HepG2 (cell line): Measurements from ENCODE around the gene KDM3B. TPM values are rescaled to one million over a fixed set of nuclear protein-coding genes. Genes with fewer than 3 reads are reported as not detected.

ENCODE experiments used
- ATAC-seq: fragments of 200-7000 bp; cut with Tn5 transposase; 3 replicates; pipeline ENCODE4 v1.9.1; 2020; ENCODE audit warnings: mild to moderate bottlenecking, moderate library complexity
- BruUV-seq: library from RNA; stranded (reverse); fragments of 400-500 nt; replicated peaks from 2 replicates; lab custom pipeline; 2021; lab: Mats Ljungman, UMichigan
- CTCF ChIA-PET: fragments of 300-600 bp; formaldehyde crosslinking; extraction: SDS; loops from one replicate; lab custom pipeline; 2021; ENCODE audit warnings: low total read pairs, inconsistent platforms, low intra/inter-chr PET ratio; lab: Yijun Ruan, JAX
- POLR2A ChIA-PET: fragments of 350-600 bp; sonication (Branson Sonifier 250); formaldehyde crosslinking; loops from one replicate; lab custom pipeline; 2020; ENCODE audit warnings: antibody characterized with exemption, inconsistent platforms; lab: Yijun Ruan, JAX
- DNase-seq: peaks from one replicate; pipeline ENCODE4 v3.0.0-alpha.2; 2015; ENCODE audit warnings: low spot score
- FAIRE-seq: peaks from 3 replicates; lab custom pipeline; 2011; peaks lifted over from hg19 to GRCh38; lab: Jason Lieb, UNC
- H2AFZ ChIP-seq: one replicate; pipeline ENCODE4 v1.6.1; 2011; ENCODE audit warnings: low read length, inconsistent platforms
- H3K27ac ChIP-seq: fragments of 300-600 bp; 3 replicates; pipeline ENCODE4 v1.8.0; 2011; ENCODE audit warnings: mixed run types, mild to moderate bottlenecking, mixed read lengths, low read length, inconsistent platforms; ENCODE audit not compliant: insufficient read depth; ENCODE audit errors: extremely low read length
- H3K27me3 ChIP-seq, 2 experiments: fragments of 200-600 bp in 1 of 2; 2 replicates in 1 of 2; 3 replicates in 1 of 2; pipeline versions ENCODE4 v1.6.0 to v1.8.0; 2011; ENCODE audit warnings: low read length in 2 of 2, mild to moderate bottlenecking in 2 of 2, moderate library complexity in 2 of 2, inconsistent platforms in 1 of 2; ENCODE audit not compliant: insufficient read depth in 2 of 2, control insufficient read depth in 1 of 2
- H3K36me3 ChIP-seq, 2 experiments: fragments of 200-600 bp in 1 of 2; replicated peaks in 1 of 2; 2 replicates in 1 of 2; 3 replicates in 1 of 2; pipeline versions ENCODE4 v1.5.1 to v1.8.0; 2011; ENCODE audit warnings: low read length in 2 of 2, inconsistent platforms in 1 of 2; ENCODE audit not compliant: insufficient read depth in 2 of 2, control insufficient read depth in 1 of 2
- H3K4me1 ChIP-seq: 2 replicates; pipeline ENCODE4 v1.5.1; 2012; ENCODE audit warnings: low read length, inconsistent platforms; ENCODE audit not compliant: insufficient read depth
- H3K4me2 ChIP-seq: 2 replicates; pipeline ENCODE4 v1.6.0; 2011; ENCODE audit warnings: low read depth, low read length, inconsistent platforms
- H3K4me3 ChIP-seq, 3 experiments: fragments of 200-600 bp in 1 of 3; sonication (generic), shearing (Covaris generic) in 1 of 3; replicated peaks in 1 of 3; 2 replicates each; pipeline ENCODE4 v1.5.1; 2011 to 2016; ENCODE audit warnings: low read length in 3 of 3, inconsistent platforms in 2 of 3, low read depth in 2 of 3, mild to moderate bottlenecking in 2 of 3, control low read depth in 1 of 3, mixed read lengths in 1 of 3; ENCODE audit not compliant: insufficient read depth in 1 of 3
- H3K79me2 ChIP-seq: one replicate; pipeline ENCODE4 v1.6.1; 2011; ENCODE audit warnings: low read length, inconsistent platforms; ENCODE audit not compliant: insufficient read depth
- H3K9ac ChIP-seq: 2 replicates; pipeline ENCODE4 v1.6.0; 2011; ENCODE audit warnings: mild to moderate bottlenecking, low read depth, low read length, inconsistent platforms; ENCODE audit not compliant: insufficient read depth
- H3K9me3 ChIP-seq: 2 replicates; pipeline ENCODE4 v1.5.1; 2012; ENCODE audit warnings: mild to moderate bottlenecking, low read length
- H4K20me1 ChIP-seq: 2 replicates; pipeline ENCODE4 v1.6.0; 2011; ENCODE audit warnings: inconsistent platforms, mild to moderate bottlenecking, low read length, moderate library complexity; ENCODE audit not compliant: insufficient read depth
- CBX1 ChIP-seq: IDR thresholded peaks from one replicate; pipeline ENCODE4 v1.6.1; 2016; ENCODE audit warnings: antibody characterized with exemption, low read depth
- HDAC6 ChIP-seq: fragments of 200-600 bp; sonication (generic); IDR thresholded peaks from 2 replicates; pipeline ENCODE4 v1.7.0; 2017; ENCODE audit warnings: mild to moderate bottlenecking, antibody characterized with exemption, low read length, low read depth
- ISX ChIP-seq: sonication (generic); formaldehyde crosslinking; conservative IDR thresholded peaks from 2 replicates; pipeline ENCODE4 v1.5.0; 2020; ENCODE audit warnings: missing genetic modification reagents
- MED13 ChIP-seq: sonication (generic); formaldehyde crosslinking; IDR thresholded peaks from 2 replicates; pipeline ENCODE4 v1.5.0; 2020; ENCODE audit warnings: missing genetic modification reagents
- MIER3 ChIP-seq: IDR thresholded peaks from 2 replicates; pipeline ENCODE4 v1.6.1; 2016; ENCODE audit warnings: missing compliant biosample characterization, borderline replicate concordance
- NFATC3 ChIP-seq: sonication (generic); formaldehyde crosslinking; IDR thresholded peaks from 2 replicates; pipeline ENCODE4 v1.5.1; 2020; ENCODE audit warnings: mild to moderate bottlenecking, missing genetic modification reagents
- NR2F1 ChIP-seq, 2 experiments: fragments of 450-650 bp in 1 of 2; formaldehyde crosslinking in 1 of 2; IDR thresholded peaks; 2 replicates each; pipeline versions ENCODE4 v1.5.0 to v1.6.1; 2016 to 2020; ENCODE audit warnings: mild to moderate bottlenecking in 1 of 2, missing compliant biosample characterization in 1 of 2, missing genetic modification reagents in 1 of 2, moderate library complexity in 1 of 2
- ZNF10 ChIP-seq: sonication (generic); formaldehyde crosslinking; IDR thresholded peaks from 2 replicates; pipeline ENCODE4 v1.4.0; 2020; ENCODE audit warnings: mild to moderate bottlenecking, low read depth, missing genetic modification reagents, borderline replicate concordance
- ZNF564 ChIP-seq: sonication (generic); formaldehyde crosslinking; IDR thresholded peaks from 2 replicates; pipeline ENCODE4 v1.8.1; 2023; ENCODE audit warnings: mild to moderate bottlenecking, missing genetic modification reagents
- ZNF672 ChIP-seq: sonication (generic); formaldehyde crosslinking; IDR thresholded peaks from 2 replicates; pipeline ENCODE4 v1.8.1; 2022; ENCODE audit warnings: missing genetic modification reagents
- WGBS: methylation state at CpG from one replicate; pipeline ENCODE4 v1.1.6; 2017; ENCODE audit warnings: low lambda C conversion rate; 5-methylcytosine and 5-hydroxymethylcytosine counted together
- in situ Hi-C: cut with HindIII; loops from 2 replicates; pipeline ENCODE4 v1.10.0; 2017; ENCODE audit warnings: low pct_unique_long_range_greater_than_20kb; ENCODE audit not compliant: extremely low pct_ligation_motif_present
- intact Hi-C: fragments of 100-400 bp; cut with micrococcal nuclease; formaldehyde crosslinking; loops from one replicate; pipeline ENCODE4 v1.10.0; 2022; ENCODE audit not compliant: unreplicated experiment
- polyA plus RNA-seq, 8 experiments: library from polyadenylated mRNA; depleted of rRNA in 3 of 8; stranded (reverse) in 7 of 8; unstranded in 1 of 8; fragments of >200 nt; fragmentation: Illumina TruSeq in 4 of 8; extraction: Trizol in 4 of 8; gene quantifications; 2 replicates each; pipeline versions ENCODE4 v1.2.1 to v1.2.3, GENCODE V29; 2011 to 2016; ENCODE audit warnings: low read depth in 4 of 8, missing spikeins in 1 of 8, mixed read lengths in 1 of 8; ENCODE audit not compliant: insufficient read depth in 1 of 8
- total RNA-seq, 5 experiments: library from RNA; depleted of rRNA; stranded (reverse); fragments of >200 nt; fragmentation: Illumina TruSeq; extraction: Trizol; gene quantifications; 2 replicates each; pipeline ENCODE4 v1.2.3, GENCODE V29; 2016; ENCODE audit warnings: low read depth in 1 of 5
- TF ChIP-seq, protein P1 (sequence below), 2 experiments: sonication (generic) in 1 of 2; formaldehyde crosslinking in 1 of 2; IDR thresholded peaks; 2 replicates each; pipeline versions ENCODE4 v1.4.0 to v1.6.1; 2016 to 2020; ENCODE audit warnings: borderline replicate concordance in 1 of 2, low read depth in 1 of 2, mild to moderate bottlenecking in 1 of 2, missing genetic modification reagents in 1 of 2
- TF ChIP-seq, protein P2 (sequence below): IDR thresholded peaks from 2 replicates; pipeline ENCODE4 v1.6.1; 2016; ENCODE audit warnings: missing biosample characterization, missing genetic modification reagents, low read depth
- TF ChIP-seq, protein P3 (sequence below): sonication (generic); formaldehyde crosslinking; IDR thresholded peaks from 2 replicates; pipeline ENCODE4 v1.5.1; 2020; ENCODE audit warnings: mild to moderate bottlenecking, moderate library complexity, missing genetic modification reagents

Gene KDM3B
- total and polyA plus RNA-seq, 2 of the 13 experiments (the other 11 are each of a cell fraction or from before 2014, with no cell fraction given), result 19.7 to 34.3 TPM

DNA sequence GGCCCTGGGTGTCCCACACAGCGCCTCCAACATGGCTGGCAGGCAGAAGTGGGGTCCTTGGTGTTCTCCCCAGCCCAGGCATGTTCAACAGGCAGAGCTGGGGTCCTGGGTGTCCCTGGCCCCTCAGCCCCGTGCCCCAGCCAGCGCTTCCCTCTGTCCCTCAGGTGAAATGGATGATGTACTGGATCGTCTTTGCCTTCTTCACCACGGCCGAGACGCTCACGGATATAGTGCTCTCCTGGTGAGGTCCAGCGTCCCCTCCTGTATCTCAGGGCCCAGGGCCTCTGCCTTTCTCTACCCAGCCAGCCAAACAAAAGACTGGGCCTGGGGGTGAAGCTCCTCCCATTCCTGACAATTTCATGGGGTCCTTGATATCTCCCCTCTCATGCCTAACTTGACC is 88.7 kb downstream of the KDM3B start (continued):
- TF ChIP-seq, protein P1, sequence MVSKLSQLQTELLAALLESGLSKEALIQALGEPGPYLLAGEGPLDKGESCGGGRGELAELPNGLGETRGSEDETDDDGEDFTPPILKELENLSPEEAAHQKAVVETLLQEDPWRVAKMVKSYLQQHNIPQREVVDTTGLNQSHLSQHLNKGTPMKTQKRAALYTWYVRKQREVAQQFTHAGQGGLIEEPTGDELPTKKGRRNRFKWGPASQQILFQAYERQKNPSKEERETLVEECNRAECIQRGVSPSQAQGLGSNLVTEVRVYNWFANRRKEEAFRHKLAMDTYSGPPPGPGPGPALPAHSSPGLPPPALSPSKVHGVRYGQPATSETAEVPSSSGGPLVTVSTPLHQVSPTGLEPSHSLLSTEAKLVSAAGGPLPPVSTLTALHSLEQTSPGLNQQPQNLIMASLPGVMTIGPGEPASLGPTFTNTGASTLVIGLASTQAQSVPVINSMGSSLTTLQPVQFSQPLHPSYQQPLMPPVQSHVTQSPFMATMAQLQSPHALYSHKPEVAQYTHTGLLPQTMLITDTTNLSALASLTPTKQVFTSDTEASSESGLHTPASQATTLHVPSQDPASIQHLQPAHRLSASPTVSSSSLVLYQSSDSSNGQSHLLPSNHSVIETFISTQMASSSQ (IDR thresholded peaks at IDR 0.05; ENCODE audit: low read depth), result no peak
- TF ChIP-seq, protein P1 (CRISPR knock-in tag; IDR thresholded peaks at IDR 0.05; ENCODE audit: borderline replicate concordance), result no peak
- TF ChIP-seq ZNF564 (CRISPR knock-in tag), result no peak
- no peak for TF ChIP-seq ZNF10 (CRISPR knock-in tag)
- TF ChIP-seq ISX, result no peak
- no peak for TF ChIP-seq ZNF672 (CRISPR knock-in tag)

DNA sequence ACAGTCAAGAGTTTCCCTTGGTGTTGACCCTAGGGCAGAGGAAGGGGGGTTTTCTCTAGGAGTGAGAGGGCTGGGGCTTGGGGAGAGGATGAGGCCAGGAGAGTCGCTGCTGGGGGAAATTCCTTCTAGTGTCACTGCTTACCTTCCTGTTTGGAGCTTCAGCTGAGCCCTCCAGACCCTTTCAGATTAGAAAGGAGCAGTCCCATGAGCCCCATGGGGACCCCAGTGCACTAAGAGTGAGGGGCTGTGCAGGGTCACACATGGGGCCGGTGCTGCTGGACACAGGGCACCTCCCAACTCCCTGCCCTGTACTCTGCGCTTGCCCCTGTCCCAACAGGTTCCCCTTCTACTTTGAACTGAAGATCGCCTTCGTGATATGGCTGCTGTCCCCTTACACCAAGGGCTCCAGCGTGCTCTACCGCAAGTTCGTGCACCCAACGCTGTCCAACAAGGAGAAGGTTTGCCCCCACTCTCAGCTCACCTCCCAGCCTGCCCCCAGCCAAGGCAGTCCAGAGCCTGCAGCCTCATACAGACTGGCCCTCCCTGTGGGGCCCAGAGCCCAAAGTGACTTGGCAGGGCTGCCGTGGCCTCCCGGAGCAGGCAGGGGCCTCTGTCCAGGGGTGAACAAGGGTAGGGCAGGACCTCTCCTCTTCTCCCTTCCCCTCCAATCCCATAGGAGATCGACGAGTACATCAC is 91.7 kb downstream of the KDM3B start:
- 66% methylated on average over 7 of the region's 13 CpGs for WGBS
- CTCF ChIA-PET, result no interaction called here
- Histone ChIP-seq H3K9me3 (no peaks in the 10 kb centered on the region), H4K20me1 (no peaks in the 10 kb centered on the region), H3K79me2 (no peaks in the 10 kb centered on the region), H3K27me3 (peaks cover 0 to 11% of the 10 kb centered on the region in 2 experiments; a peak in 3 of 5 replicates), H3K9ac (no peak overlapping the region), H3K4me2 (peak overlapping the region; percentile 65), H3K4me3 (peak overlapping the region in 1 of 3 experiments; percentile 51; a peak in 2 of 6 replicates), H3K36me3 (no peaks in the 10 kb centered on the region), H3K27ac (no peak overlapping the region), H3K4me1 (peaks cover 61% of the 10 kb centered on the region), H2AFZ (no peak overlapping the region)
- BruUV-seq, result no TSS peak
- peak; percentile 3 for ATAC-seq
- POLR2A ChIA-PET, result interaction anchor here (2.4 kb wide), 1 partner anchor 21 kb away, joined by 9 read pairs; the partner anchor contains the start of gene EGR1
- no peak for FAIRE-seq
- no peak for DNase-seq
- intact Hi-C loops, result no loop called here
- in situ Hi-C loops, result loop anchor here (10.0 kb wide), 1 partner anchor 61 kb away; no protein-coding TSS in a partner anchor
- no peak for TF ChIP-seq MIER3 (CRISPR knock-in tag)
- TF ChIP-seq CBX1, result no peak
- TF ChIP-seq, protein P2, sequence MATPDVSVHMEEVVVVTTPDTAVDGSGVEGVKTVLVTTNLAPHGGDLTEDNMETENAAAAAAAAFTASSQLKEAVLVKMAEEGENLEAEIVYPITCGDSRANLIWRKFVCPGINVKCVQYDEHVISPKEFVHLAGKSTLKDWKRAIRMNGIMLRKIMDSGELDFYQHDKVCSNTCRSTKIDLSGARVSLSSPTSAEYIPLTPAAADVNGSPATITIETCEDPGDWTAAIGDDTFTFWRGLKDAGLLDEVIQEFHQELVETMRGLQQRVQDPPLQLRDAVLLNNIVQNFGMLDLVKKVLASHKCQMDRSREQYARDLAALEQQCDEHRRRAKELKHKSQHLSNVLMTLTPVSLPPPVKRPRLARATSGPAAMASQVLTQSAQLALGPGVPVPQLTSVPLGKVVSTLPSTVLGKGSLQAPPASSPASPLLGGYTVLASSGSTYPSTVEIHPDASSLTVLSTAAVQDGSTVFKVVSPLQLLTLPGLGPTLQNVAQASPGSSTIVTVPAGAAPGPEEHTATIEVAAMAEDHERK (CRISPR knock-in tag), result no peak
- no peak for TF ChIP-seq NR2F1 (CRISPR knock-in tag; IDR thresholded peaks at IDR 0.05)
- TF ChIP-seq NFATC3 (CRISPR knock-in tag), result no peak
- no peak for TF ChIP-seq MED13 (CRISPR knock-in tag)
- TF ChIP-seq, protein P3, sequence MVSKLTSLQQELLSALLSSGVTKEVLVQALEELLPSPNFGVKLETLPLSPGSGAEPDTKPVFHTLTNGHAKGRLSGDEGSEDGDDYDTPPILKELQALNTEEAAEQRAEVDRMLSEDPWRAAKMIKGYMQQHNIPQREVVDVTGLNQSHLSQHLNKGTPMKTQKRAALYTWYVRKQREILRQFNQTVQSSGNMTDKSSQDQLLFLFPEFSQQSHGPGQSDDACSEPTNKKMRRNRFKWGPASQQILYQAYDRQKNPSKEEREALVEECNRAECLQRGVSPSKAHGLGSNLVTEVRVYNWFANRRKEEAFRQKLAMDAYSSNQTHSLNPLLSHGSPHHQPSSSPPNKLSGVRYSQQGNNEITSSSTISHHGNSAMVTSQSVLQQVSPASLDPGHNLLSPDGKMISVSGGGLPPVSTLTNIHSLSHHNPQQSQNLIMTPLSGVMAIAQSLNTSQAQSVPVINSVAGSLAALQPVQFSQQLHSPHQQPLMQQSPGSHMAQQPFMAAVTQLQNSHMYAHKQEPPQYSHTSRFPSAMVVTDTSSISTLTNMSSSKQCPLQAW (CRISPR knock-in tag), result no peak
- no peak for TF ChIP-seq HDAC6
